Stomach smooth muscle (tissue), 2 donors: Measurements from ENCODE around the gene LPAR6.

Experiments used
- H3K27ac ChIP-seq: one replicate; pipeline ENCODE4 v1.7.0; 2013; ENCODE audit warnings: mild to moderate bottlenecking, low read length, inconsistent platforms
- H3K27me3 ChIP-seq, 2 donors: one replicate each; pipeline ENCODE4 v1.7.0; 2013; ENCODE audit warnings: low read length in 2 of 2; ENCODE audit not compliant: insufficient read depth in 2 of 2, control insufficient read depth in 1 of 2
- H3K36me3 ChIP-seq, 2 donors: one replicate each; pipeline ENCODE4 v1.7.0; 2013; ENCODE audit warnings: low read length in 2 of 2; ENCODE audit not compliant: control insufficient read depth in 2 of 2, insufficient read depth in 2 of 2
- H3K4me1 ChIP-seq: one replicate; pipeline ENCODE4 v1.7.0; 2013; ENCODE audit warnings: low read length; ENCODE audit not compliant: control insufficient read depth, insufficient read depth
- H3K4me3 ChIP-seq, 2 donors: one replicate each; pipeline ENCODE4 v1.7.0; 2013; ENCODE audit warnings: low read length in 2 of 2
- H3K9ac ChIP-seq, 2 donors: one replicate each; pipeline ENCODE4 v1.7.0; 2013; ENCODE audit warnings: low read length in 2 of 2, mild to moderate bottlenecking in 1 of 2
- H3K9me3 ChIP-seq, 2 donors: one replicate each; pipeline ENCODE4 v1.7.0; 2013; ENCODE audit warnings: low read length in 2 of 2; ENCODE audit not compliant: control insufficient read depth in 2 of 2
- donor health status: healthy.
- donor health status: Pancreatic carcinoma.

The LPAR6 gene

GRCh38 chr13:48400090-48400694 is 12.7 kb downstream of the LPAR6 start:
- no peak overlapping the region for H3K27ac ChIP-seq
- H3K9me3 ChIP-seq, result no peaks in the 10 kb centered on the region
- no peaks in the 10 kb centered on the region for H3K36me3 ChIP-seq
- no peak overlapping the region for H3K9ac ChIP-seq
- no peak overlapping the region for H3K4me3 ChIP-seq
- H3K27me3 ChIP-seq, result no peaks in the 10 kb centered on the region
- H3K4me1 ChIP-seq, result no peaks in the 10 kb centered on the region

- no peak overlapping the region for H3K9ac ChIP-seq
- no peak overlapping the region for H3K27ac ChIP-seq
- H3K4me1 ChIP-seq, result no peaks in the 10 kb centered on the region
- H3K4me3 ChIP-seq, result no peak overlapping the region
- no peaks in the 10 kb centered on the region for H3K9me3 ChIP-seq
- H3K36me3 ChIP-seq, result peaks cover 0 to 3% of the 10 kb centered on the region in 2 donors
- no peaks in the 10 kb centered on the region for H3K27me3 ChIP-seq
Observed at GRCh38 chr13:48398450-48399095, 14.3 kb downstream of the LPAR6 start.

GRCh38 chr13:48397744-48398143 is 15.2 kb downstream of the LPAR6 start:
- no peak overlapping the region for H3K27ac ChIP-seq
- no peaks in the 10 kb centered on the region for H3K9me3 ChIP-seq
- H3K36me3 ChIP-seq, result peaks cover 0 to 3% of the 10 kb centered on the region in 2 donors
- H3K4me1 ChIP-seq, result no peaks in the 10 kb centered on the region
- no peak overlapping the region for H3K9ac ChIP-seq
- H3K4me3 ChIP-seq, result no peak overlapping the region
- H3K27me3 ChIP-seq, result no peaks in the 10 kb centered on the region

GRCh38 chr13:48393698-48394085 is 19.2 kb downstream of the LPAR6 start:
- peaks cover 0 to 3% of the 10 kb centered on the region in 2 donors for H3K36me3 ChIP-seq
- H3K4me3 ChIP-seq, result no peak overlapping the region
- no peaks in the 10 kb centered on the region for H3K4me1 ChIP-seq
- H3K27ac ChIP-seq, result no peak overlapping the region
- H3K27me3 ChIP-seq, result no peaks in the 10 kb centered on the region
- H3K9ac ChIP-seq, result no peak overlapping the region
- no peaks in the 10 kb centered on the region for H3K9me3 ChIP-seq

- no peak overlapping the region for H3K27ac ChIP-seq
- H3K36me3 ChIP-seq, result peaks cover 0 to 3% of the 10 kb centered on the region in 2 donors
- H3K27me3 ChIP-seq, result no peaks in the 10 kb centered on the region
- H3K4me1 ChIP-seq, result no peaks in the 10 kb centered on the region
- no peak overlapping the region for H3K9ac ChIP-seq
- H3K4me3 ChIP-seq, result no peak overlapping the region
- H3K9me3 ChIP-seq, result no peaks in the 10 kb centered on the region
Observed at GRCh38 chr13:48393030-48393697, 19.7 kb downstream of the LPAR6 start.

GRCh38 chr13:48391257-48391656 is 21.7 kb downstream of the LPAR6 start:
- no peak overlapping the region for H3K4me3 ChIP-seq
- H3K36me3 ChIP-seq, result peaks cover 2 to 3% of the 10 kb centered on the region in 2 donors
- no peaks in the 10 kb centered on the region for H3K27me3 ChIP-seq
- no peak overlapping the region for H3K9ac ChIP-seq
- no peaks in the 10 kb centered on the region for H3K4me1 ChIP-seq
- no peaks in the 10 kb centered on the region for H3K9me3 ChIP-seq
- H3K27ac ChIP-seq, result no peak overlapping the region

- Histone ChIP-seq H3K4me3 (no peak overlapping the region), H3K27me3 (no peaks in the 10 kb centered on the region), H3K4me1 (no peaks in the 10 kb centered on the region), H3K27ac (no peak overlapping the region), H3K9me3 (no peaks in the 10 kb centered on the region), H3K36me3 (peaks cover 0 to 10% of the 10 kb centered on the region in 2 donors), H3K9ac (no peak overlapping the region)
Observed at GRCh38 chr13:48386816-48387215, 26.1 kb downstream of the LPAR6 start.

- Histone ChIP-seq H3K27me3 (no peaks in the 10 kb centered on the region), H3K4me3 (no peak overlapping the region), H3K36me3 (peaks cover 0 to 16% of the 10 kb centered on the region in 2 donors), H3K27ac (no peak overlapping the region), H3K9me3 (no peaks in the 10 kb centered on the region), H3K4me1 (no peaks in the 10 kb centered on the region), H3K9ac (no peak overlapping the region)
Observed at GRCh38 chr13:48383384-48383783, 29.5 kb downstream of the LPAR6 start.

GRCh38 chr13:48380581-48380980 is 32.3 kb downstream of the LPAR6 start:
- Histone ChIP-seq H3K4me1 (no peaks in the 10 kb centered on the region), H3K36me3 (peaks cover 2 to 11% of the 10 kb centered on the region in 2 donors), H3K9me3 (no peaks in the 10 kb centered on the region), H3K27ac (no peak overlapping the region), H3K4me3 (no peak overlapping the region), H3K27me3 (no peaks in the 10 kb centered on the region), H3K9ac (no peak overlapping the region)

GRCh38 chr13:48377857-48378256 is 35.1 kb downstream of the LPAR6 start:
- Histone ChIP-seq H3K9ac (no peak overlapping the region), H3K9me3 (no peaks in the 10 kb centered on the region), H3K4me1 (no peaks in the 10 kb centered on the region), H3K27ac (no peak overlapping the region), H3K27me3 (no peaks in the 10 kb centered on the region), H3K36me3 (peaks cover 2 to 10% of the 10 kb centered on the region in 2 donors), H3K4me3 (no peak overlapping the region)

- Histone ChIP-seq H3K36me3 (peaks cover 2 to 8% of the 10 kb centered on the region in 2 donors), H3K9ac (no peak overlapping the region), H3K27me3 (no peaks in the 10 kb centered on the region)
Observed at GRCh38 chr13:48370815-48371214, 42.1 kb downstream of the LPAR6 start.

More at GRCh38 chr13:48370815-48371214, 42.1 kb downstream of the LPAR6 start:
- no peaks in the 10 kb centered on the region for H3K9me3 ChIP-seq
- no peak overlapping the region for H3K27ac ChIP-seq
- H3K4me1 ChIP-seq, result no peaks in the 10 kb centered on the region
- no peak overlapping the region for H3K4me3 ChIP-seq
